ENCODE data around the gene RPL35A. TPM values are rescaled to one million over a fixed set of nuclear protein-coding genes. Genes with fewer than 3 reads are reported as not detected.
"Not testable (repeated sequence)": the region's sequence is repeated elsewhere in the genome, so short reads cannot be mapped to it uniquely, and the experiment has no call there.

RPL35A gene
- 718 TPM for total RNA-seq
- long read RNA-seq, transcript RPL35A-206 (5 exons, 1,444 nt), result major isoform, 200 of 217 reads
- long read RNA-seq, transcript RPL35A-207 (2 exons, 687 nt), result minor isoform, 6 of 217 reads
- long read RNA-seq, partial matches to known transcripts, result 10 of 217 reads
- long read RNA-seq, other reads (novel, unspliced or antisense), result 0 of 217 reads

- DNase-seq (ENCODE audit: missing footprints) (peak; percentile 95), ATAC-seq (peak; percentile 91)
- intact Hi-C loops (cut with DNase I), result no loop called here
Measured at GRCh38 chr3:197949778-197950676, at the start of gene RPL35A. TSS of gene RPL35A (plus strand) at chr3:197950190. CDS start at chr3:197950968, 778 bp downstream.

DNA sequence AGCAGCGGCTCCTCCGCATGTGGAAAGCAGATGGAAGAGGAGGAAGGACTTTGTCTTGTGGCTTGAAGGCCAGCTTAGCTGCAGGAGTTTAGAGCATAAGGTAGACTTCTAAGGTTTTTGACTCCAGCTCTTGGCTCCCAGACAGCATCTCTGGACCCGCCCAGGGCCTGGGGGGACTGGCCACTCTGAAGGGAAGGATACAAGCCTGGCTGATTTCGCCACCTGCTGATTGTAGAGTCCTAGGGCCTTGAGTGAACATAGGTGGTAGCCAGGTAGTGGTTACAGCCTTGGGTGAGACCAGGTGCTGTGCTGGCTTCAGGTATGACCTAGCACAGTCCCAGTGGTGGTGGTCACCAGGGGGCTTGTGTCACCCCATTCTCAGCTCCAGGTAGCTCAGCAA, 48.4 kb upstream of the RPL35A start:
- intact Hi-C loops (cut with DNase I), result no loop called here
- ATAC-seq (no peak), DNase-seq (ENCODE audit: missing footprints) (no peak)

GRCh38 chr3:197906023-197906849, 43.8 kb upstream of the RPL35A start:
- intact Hi-C loops (cut with DNase I), result loop anchor here (2.0 kb wide), 1 partner anchor 37 kb away; no protein-coding TSS in a partner anchor
- ATAC-seq (peak; percentile 96), DNase-seq (ENCODE audit: missing footprints) (peak; percentile 92)

DNA sequence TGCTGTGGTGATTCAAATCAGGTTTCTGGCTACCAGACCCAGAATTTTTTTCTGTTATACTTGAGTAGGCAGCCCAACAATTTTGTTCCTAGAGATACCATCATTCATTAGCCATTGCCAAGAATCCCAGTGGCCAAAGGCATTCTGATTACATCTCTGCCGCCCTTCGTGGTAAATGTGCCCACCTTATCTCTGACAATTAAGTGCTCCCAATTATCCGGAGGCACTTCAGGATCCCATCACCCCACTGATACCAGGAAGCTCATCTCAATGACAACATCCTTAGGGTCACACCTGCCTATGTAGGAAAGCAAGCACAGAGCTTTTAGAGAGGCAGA, 43.2 kb upstream of the RPL35A start:
- intact Hi-C loops (cut with DNase I), result loop anchor here (2.0 kb wide), 1 partner anchor 36 kb away; no protein-coding TSS in a partner anchor
- ATAC-seq, result no peak

GRCh38 chr3:197907196-197907595, 42.8 kb upstream of the RPL35A start:
- intact Hi-C loops (cut with DNase I), result loop anchor here (2.0 kb wide), 1 partner anchor 36 kb away; no protein-coding TSS in a partner anchor
- DNase-seq (ENCODE audit: missing footprints), result no peak
- no peak for ATAC-seq

More for the DNA sequence above, 43.2 kb upstream of the RPL35A start:
- DNase-seq (ENCODE audit: missing footprints), result no peak

GRCh38 chr3:197908550-197908949, 41.4 kb upstream of the RPL35A start:
- intact Hi-C loops (cut with DNase I); DNase-seq (ENCODE audit: missing footprints); ATAC-seq: not testable (repeated sequence)

GRCh38 chr3:197908957-197909701, 40.9 kb upstream of the RPL35A start:
- ATAC-seq, result no peak
- intact Hi-C loops (cut with DNase I), result no loop called here

GRCh38 chr3:197912741-197913476, 37.1 kb upstream of the RPL35A start:
- ATAC-seq (peak; percentile 48), DNase-seq (ENCODE audit: missing footprints) (no peak)
- intact Hi-C loops (cut with DNase I), result no loop called here

More at GRCh38 chr3:197908957-197909701, 40.9 kb upstream of the RPL35A start:
- no peak for DNase-seq (ENCODE audit: missing footprints)

DNA sequence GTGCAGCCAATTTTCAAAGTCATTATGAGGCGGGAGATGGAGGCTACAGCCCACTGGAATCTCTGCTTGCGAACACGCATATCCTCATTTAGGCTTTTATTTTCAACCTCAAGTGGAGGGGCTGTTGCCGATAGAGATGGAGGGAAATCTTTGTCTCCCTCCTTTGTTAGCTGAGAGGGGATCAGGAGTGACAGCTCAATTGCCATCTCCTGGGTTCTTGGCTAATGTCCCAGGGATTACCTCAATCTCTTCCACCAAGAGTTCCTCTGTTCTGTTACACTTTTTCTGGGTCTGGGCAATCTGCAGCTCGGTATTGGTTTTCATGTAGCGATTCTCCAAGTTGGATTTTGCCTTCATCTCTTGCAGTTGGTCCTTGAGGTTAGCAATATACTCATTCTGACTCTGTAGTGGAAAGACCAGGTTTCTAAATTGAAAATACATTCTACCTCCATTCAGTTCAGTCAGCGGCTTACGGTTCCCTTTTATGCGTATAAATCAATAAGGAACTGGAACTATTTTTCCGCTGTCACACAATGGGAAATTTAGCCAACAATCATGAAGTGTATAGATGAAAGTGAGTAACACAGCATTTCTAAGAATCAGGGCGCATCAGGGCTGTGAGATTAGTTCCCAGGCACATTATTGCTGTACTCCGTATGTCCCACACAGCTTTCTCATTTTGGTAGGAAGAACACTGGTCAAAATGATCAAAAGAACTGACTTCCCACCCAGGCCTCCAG, 36.2 kb upstream of the RPL35A start:
- no peak for ATAC-seq
- intact Hi-C loops (cut with DNase I), result no loop called here
- no peak for DNase-seq (ENCODE audit: missing footprints)

DNA sequence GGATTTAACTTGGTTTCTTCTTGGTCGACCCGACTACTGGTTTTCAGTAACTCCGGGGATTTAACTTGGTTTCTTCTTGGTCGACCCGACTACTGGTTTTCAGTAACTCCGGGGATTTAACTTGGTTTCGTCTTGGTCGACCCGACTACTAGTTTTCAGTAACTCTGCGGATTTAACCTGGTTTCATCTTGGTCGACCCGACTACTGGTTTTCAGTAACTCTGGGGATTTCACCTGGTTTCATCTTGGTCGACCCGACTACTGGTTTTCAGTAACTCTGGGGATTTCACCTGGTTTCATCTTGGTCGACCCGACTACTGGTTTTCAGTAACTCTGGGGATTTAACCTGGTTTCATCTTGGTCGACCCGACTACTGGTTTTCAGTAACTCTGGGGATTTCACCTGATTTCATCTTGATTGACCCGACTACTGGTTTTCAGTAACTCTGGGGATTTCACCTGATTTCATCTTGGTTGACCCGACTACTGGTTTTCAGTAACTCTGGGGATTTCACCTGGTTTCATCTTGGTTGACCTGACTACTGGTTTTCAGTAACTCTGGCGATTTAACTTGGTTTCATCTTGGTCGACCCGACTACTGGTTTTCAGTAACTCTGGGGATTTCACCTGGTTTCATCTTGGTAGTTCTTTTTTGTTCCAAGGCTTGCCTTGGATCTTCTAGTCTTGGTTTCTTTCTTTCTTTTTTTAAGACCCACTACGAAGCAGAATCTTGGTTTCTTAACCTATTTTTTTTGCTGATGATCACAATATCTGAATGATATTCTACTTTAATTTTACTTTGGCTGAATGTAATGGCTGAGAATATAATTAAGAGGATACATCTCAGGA, 28.3 kb upstream of the RPL35A start:
- ATAC-seq; intact Hi-C loops (cut with DNase I); DNase-seq (ENCODE audit: missing footprints): not testable (repeated sequence)

DNA sequence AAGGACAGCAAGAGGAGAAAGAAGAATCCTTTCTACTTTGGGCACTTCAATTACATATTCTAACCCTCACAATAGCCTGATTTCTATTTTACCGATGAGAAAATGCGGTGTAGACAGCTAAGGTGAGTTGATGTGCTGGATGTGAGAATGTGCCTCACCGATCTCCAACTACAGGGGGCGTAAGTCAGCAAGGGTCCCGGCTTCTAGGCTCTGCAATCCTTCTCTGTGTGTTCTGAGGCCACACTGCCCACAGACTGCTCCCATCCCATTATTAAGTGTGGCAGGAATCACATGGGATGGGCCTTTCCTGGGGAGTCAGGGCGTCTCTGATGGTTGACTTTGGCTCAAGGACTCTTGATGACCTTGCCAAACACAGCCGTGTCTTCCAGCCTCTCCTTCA, 23.6 kb upstream of the RPL35A start:
- intact Hi-C loops (cut with DNase I), result no loop called here
- ATAC-seq (no peak), DNase-seq (ENCODE audit: missing footprints) (no peak)

GRCh38 chr3:197927578-197927977, 22.4 kb upstream of the RPL35A start:
- intact Hi-C loops (cut with DNase I); DNase-seq (ENCODE audit: missing footprints); ATAC-seq: not testable (repeated sequence)

DNA sequence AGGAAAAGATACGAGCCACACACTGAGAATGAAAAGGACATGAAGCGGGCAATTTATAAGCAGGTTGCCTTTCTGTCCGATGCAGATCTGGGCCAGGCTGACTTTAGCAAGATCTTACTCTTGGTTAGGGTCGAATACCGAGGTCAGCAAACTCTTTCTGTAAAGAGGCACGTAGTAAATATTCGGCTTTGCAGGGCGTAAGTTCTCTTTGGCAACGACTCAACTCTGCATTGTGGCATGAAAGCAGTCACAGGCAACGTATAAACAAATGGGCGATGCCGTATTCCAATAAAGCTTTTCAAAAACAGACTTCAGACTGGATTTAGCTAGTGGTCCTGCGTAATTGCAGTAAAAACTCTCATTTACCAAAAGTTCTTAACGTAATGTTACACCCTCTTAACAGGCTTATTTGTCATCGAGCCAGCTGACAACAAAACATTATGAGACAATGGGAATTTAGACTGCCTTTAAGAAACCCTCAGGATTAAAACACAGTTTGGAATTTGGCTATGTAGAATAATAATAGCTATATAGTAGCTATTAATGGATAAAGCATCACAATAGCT, 13.1 kb upstream of the RPL35A start:
- intact Hi-C loops (cut with DNase I), result no loop called here
- DNase-seq (ENCODE audit: missing footprints) (no peak), ATAC-seq (no peak)

DNA sequence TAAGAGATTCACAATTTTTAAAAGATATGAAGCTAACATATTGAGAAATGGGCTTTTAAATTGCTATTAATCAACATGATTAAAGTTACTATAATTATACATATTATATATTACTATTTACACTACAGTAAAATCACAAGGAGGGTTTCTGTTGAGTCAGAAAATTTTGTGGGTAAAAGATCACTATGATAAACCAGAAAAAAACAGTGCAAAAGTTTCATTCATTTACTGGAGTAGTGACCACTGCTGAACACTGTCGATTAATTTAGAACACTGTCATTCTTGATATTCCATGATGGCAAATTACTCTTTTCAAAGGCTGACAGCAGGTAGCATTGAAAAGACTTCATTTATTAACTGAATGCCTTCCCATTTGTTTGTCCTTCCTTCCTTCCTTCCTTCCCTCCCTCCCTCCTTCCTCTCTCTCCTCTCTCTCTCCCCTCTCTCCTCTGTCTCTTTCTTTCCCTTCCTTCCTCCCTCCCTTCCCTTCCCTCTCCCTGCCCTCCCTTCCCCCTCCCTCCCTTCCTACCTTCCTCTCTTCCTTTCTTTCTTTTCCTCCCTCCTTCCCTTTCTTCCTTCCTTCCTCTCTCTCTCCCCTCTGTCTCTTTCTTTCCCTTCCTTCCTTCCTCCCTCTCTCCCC, 9.1 kb upstream of the RPL35A start:
- no peak for DNase-seq (ENCODE audit: missing footprints)
- ATAC-seq, result no peak
- intact Hi-C loops (cut with DNase I), result no loop called here

DNA sequence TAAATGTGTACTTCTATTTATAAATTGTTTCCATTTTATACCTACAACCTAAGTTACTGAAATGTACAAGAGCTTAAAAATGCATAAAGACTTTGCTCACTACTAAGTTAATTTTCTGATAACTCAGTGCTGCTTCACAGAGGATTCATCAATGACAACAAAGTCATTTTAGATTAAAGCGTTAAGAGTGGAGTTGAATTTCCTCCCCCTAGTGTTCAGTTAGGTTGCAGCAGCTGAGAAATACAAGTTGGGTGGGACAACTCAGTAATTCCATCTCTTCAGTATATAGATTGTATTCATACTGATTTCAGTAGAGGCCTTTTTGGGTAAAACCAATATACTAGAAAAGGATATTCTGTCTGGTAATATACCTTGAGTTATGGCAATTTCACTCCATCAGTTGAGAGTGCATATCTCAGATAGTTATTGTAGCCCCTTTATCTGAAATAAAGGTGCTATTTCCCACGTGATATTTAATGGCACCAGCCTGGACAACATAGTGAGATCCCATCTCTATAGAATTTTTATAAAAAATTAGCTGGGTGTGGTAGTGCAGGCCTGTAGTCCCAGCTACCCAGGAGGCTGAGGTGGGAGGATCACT, 6.9 kb upstream of the RPL35A start:
- DNase-seq (ENCODE audit: missing footprints), result no peak
- no peak for ATAC-seq
- intact Hi-C loops (cut with DNase I), result loop anchor here (2.0 kb wide), 1 partner anchor 36 kb away; no protein-coding TSS in a partner anchor

Data from Right ventricle myocardium inferior (tissue), 1 donor.